GM23338 (cell line): Measurements from ENCODE around the gene HIVEP3.

Experiments used
- CREB1 ChIP-seq: fragments of 250-450 bp; sonication (Bioruptor Pico); IDR thresholded peaks from 2 replicates; pipeline ENCODE4 v1.5.0; 2020; ENCODE audit warnings: low read depth, mild to moderate bottlenecking, moderate library complexity
- CTCF ChIP-seq, 2 experiments: fragments of 200-600 bp in 1 of 2; sonication (generic) in 1 of 2; conservative IDR thresholded peaks; 2 replicates each; pipeline versions ENCODE4 v1.5.1 to v1.6.1; 2016 to 2017; ENCODE audit warnings: antibody characterized with exemption in 2 of 2, low read depth in 2 of 2, mild to moderate bottlenecking in 2 of 2, moderate library complexity in 1 of 2
- EZH2 ChIP-seq: fragments of 200-600 bp; sonication (generic); IDR thresholded peaks from one replicate; pipeline ENCODE4 v1.8.0; 2017; ENCODE audit warnings: antibody characterized with exemption, mild to moderate bottlenecking, low read depth; ENCODE audit not compliant: unreplicated experiment
- EZH2phosphoT487 ChIP-seq: fragments of 200-600 bp; sonication (generic); IDR thresholded peaks from one replicate; pipeline ENCODE4 v1.8.1; 2018; ENCODE audit warnings: antibody characterized with exemption; ENCODE audit not compliant: unreplicated experiment
- JUNB ChIP-seq: IDR thresholded peaks from one replicate; pipeline ENCODE4 v1.6.1; 2016; ENCODE audit warnings: antibody characterized with exemption; ENCODE audit not compliant: unreplicated experiment
- NANOG ChIP-seq: IDR thresholded peaks from 2 replicates; pipeline ENCODE4 v1.6.1; 2016; ENCODE audit warnings: antibody characterized with exemption, borderline replicate concordance
- POLR2AphosphoS5 ChIP-seq: IDR thresholded peaks from 2 replicates; pipeline ENCODE4 v1.6.1; 2016; ENCODE audit warnings: antibody characterized with exemption, low read depth
- REST ChIP-seq: IDR thresholded peaks from one replicate; pipeline ENCODE4 v1.6.1; 2018; ENCODE audit warnings: antibody characterized with exemption; ENCODE audit not compliant: unreplicated experiment
- ZNF331 ChIP-seq: fragments of 250-450 bp; sonication (Bioruptor Pico); IDR thresholded peaks from 2 replicates; pipeline ENCODE4 v1.5.0; 2020; ENCODE audit warnings: low read depth, mild to moderate bottlenecking, moderate library complexity

GRCh38 chr1:41500781-41501518 is 417.8 kb downstream of the HIVEP3 start:
- TF ChIP-seq REST: no peak
- TF ChIP-seq EZH2: no peak
- TF ChIP-seq CTCF (conservative IDR thresholded peaks at IDR 0.05; ENCODE audit: low read depth in 2 of 2): peak in 1 of 2 experiments; percentile 26; a peak in 3 of 4 replicates
- TF ChIP-seq POLR2AphosphoS5: no peak
- no peak for TF ChIP-seq CREB1
- TF ChIP-seq EZH2phosphoT487: no peak
- no peak for TF ChIP-seq JUNB
- TF ChIP-seq ZNF331 (CRISPR knock-in tag): no peak
- no peak for TF ChIP-seq NANOG
